Fibroblast of skin of abdomen (primary cell): ENCODE measurements around the gene CIBAR2.

Experiments used
- DNase-seq: peaks from one replicate; pipeline ENCODE4 v3.0.0-alpha.2; 2013

The CIBAR2 gene

GRCh38 chr16:85144026-85144915 is 32.0 kb upstream of the CIBAR2 start:
- DNase-seq, result no peak

DNA sequence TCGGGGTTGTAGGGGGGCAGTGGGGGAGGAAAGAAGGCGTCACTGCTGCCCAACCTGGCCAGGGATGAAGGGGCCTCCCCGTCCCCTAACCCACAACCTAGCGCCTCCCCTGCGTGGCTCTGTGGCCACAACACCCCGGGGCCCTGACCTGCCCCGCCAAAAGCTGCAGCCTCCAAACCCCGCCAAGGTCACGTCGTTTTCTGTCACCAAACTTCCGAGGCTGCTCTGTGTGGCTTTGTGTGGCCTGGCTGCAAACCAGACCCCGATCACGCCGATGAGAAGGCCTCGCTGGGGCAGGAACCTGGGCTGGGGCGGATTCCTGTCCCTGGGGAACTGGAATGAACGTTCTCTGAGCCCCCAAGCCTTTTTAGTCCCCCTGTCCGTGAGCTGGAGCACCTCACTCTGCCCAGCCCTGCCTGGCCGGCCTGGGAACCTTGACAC is 30.5 kb upstream of the CIBAR2 start:
- DNase-seq, result no peak

- DNase-seq, result no peak
These were observed 29.8 kb upstream of the CIBAR2 start for GRCh38 chr16:85142129-85142513.

DNA sequence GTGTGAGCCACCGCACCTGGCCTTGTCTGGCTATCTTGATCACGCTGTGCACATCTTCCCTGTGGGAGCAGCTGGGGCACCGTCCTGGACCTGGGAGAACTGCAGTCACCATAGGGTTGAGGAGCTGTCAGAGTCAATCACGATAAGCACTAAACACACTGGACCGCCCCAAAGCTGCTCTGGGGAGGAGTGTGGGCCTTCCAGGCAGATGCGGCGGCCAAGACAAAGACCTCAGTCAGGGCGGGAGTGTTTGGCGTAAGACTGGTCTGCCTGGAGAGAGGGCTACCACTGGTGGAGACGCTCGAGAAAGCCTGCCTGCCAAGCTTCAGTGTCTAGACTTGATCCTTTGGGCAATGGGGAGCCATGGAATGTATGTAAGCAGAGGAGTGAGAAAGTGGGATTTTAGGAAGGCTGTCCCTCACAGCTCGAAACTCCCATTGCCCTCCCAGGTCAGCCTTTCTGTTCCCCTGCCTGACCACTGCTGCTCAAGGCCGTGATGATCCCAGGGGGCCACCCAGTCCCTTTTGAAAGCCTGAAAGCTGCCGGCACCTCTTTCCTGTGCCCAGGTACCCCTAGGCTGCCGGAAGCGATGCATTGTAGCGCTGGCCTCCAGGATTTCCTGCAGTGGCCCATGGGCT is 29.3 kb upstream of the CIBAR2 start:
- no peak for DNase-seq

- DNase-seq, result no peak
These were observed 28.3 kb upstream of the CIBAR2 start for GRCh38 chr16:85140455-85141012.

DNA sequence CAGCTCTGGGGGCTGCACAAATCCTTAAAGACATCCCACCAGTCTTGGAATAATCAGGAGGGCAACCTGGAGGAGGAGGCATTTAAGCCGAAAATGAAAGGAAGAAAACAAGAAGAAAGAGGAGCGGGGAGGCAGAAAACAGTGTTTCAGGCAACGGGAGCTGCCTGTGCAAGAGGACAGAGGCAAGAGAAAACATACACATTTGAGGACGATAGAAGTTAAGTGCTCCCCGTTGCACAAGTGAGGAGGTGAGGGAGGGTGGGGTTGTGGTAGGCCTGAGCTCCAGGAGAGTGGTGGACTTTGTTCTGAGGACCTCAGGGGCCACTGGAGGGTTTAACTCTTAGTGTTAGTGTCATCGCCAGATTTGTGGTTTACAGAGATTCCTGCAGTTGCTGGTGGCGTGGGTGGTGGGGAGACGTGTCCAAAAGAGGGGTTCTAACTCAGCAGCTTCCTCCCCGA is 27.6 kb upstream of the CIBAR2 start:
- DNase-seq, result no peak

- DNase-seq, result no peak
These were observed 26.8 kb upstream of the CIBAR2 start for GRCh38 chr16:85138825-85139627.

- DNase-seq, result no peak
These were observed 26.0 kb upstream of the CIBAR2 start for GRCh38 chr16:85138073-85138824.

DNA sequence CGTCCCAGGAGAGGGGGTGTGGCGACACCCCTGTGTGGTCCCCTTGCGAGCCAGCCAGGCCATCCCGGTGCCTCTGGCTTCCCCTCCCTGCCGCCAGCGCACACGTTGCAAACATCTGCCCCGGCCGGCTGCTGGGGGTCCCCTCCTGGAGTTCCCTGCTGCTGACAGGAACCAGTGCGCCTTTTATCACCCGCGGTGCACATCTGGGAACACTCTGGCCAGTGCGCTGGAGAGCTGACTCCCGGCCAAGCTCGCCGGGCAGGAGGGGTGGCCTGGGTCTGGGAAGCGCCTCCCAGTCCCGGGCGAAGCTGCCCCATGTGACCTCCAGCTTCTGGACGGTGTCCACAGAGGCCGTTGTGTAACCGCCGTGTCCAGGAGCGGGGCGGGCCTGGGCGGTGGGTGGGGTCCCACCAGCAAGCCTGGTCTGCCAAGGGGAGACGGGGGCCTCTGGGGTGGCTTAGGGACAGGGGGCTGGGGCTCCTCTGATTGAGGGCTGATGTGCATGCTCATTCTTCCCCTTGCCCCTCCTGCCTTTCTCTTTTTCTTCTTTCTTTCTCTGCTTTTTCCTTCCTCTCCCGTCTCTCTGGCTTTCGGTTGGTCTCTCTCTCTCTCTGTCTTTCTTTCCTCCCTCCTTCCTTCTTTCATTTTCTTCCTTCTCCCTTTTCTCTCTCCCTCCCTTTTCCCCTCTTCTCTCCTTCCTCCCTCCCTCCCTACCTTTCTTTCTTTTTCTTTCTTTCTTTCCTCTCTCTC is 25.2 kb upstream of the CIBAR2 start:
- peak; percentile 78 for DNase-seq

DNA sequence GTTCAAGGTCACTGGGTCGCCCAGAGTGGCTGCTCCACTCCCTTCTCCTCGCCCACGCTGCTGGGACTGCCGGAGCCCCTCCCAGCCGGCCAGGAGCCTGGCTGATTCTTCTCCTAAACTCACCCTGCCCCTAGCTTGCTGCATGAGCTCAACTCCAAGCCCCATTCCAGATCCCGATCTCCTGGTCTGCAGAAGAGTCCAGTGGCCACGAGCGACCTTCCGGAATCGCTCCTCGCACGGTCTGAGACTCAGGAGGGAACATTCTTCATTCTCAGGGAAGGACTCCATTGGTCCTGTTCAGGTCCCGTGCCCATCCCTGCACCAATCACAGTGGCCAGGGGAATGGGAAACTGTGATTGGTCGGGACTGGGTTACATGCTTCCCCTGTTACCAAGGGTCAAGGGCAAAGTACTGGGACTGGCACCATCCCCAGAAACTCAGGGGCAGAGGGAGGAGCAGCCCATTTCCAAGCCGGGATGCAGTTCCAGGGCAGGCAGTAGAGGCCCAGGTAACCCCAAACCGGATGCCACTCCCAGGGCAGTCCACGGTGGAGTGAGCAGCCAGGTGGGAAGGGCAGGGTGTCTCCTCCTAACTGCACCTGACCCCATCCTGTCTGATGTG is 24.5 kb upstream of the CIBAR2 start:
- no peak for DNase-seq

DNA sequence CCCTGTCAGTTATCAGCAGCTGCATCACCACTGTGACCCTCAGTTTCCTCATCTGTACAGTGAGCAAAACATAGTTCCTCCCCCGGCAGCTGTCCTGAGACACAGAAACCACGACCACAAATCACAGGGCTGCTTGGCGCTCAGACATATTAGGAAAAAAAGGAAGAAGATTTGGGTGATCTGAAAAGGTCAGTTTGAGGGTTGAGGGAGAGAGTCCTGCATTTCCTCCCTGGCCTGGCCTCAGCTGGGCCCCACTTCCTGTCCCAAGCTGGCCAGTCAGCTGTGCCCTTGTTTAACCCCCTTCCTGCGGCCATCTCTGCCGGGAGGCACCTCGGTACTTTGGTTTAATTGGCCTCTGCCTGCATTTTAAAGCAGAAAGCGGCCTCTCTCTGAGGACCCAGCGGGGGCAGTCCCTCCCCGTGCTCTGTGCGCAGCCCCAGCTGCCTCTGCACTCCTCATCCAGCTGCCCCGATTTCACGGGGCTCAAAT is 24.0 kb upstream of the CIBAR2 start:
- no peak for DNase-seq

- no peak for DNase-seq
These were observed 22.5 kb upstream of the CIBAR2 start for GRCh38 chr16:85134789-85135142.

DNA sequence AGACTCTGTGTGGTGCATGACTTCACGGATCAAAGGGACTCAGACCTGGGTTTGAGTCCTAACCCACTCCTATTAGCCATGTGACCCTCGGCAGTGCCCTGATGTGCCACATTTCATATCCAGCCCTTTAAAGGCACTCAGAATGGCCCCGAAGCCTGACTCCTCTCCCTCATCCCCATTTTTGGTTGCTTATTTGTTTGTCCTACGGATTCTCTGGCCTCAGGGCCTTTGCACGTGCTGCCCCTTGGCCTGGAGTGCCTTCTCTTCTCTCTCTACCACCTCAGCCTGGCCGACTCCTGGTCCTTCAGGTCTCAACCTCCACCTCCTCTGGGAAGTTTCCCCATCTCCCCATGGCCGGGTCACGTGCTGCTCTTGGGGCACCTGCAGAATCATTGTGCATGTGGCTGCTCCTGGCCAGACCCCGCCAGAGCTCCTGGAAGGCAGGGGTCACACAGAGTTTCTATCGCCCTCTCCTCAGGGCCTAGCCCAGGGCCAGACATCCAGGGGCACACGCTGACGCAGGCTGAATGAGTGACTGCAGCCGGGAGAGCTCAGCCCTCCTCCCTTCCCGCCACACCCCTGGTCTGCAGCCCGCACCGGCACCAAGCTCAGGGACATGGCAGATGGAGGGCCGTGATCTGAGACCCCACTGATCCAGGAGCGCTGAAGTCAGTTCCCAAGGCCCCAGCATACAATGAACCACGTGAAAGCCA is 22.0 kb upstream of the CIBAR2 start:
- no peak for DNase-seq

DNA sequence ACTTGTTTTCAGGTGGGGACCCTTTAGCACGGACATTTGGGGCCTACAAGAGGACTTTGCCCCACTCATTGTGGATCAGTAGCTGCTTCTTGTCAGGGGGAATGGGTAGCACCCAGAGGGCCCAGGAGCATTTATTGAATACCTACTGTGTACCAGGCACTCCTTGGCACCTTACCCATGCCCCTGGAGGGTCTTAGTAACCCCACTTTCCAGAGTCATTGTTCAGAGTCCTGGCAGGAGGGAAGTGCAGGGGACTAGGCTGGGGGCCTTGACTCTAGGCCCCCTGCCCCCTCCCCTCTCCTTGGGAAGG is 21.0 kb upstream of the CIBAR2 start:
- DNase-seq, result no peak

DNA sequence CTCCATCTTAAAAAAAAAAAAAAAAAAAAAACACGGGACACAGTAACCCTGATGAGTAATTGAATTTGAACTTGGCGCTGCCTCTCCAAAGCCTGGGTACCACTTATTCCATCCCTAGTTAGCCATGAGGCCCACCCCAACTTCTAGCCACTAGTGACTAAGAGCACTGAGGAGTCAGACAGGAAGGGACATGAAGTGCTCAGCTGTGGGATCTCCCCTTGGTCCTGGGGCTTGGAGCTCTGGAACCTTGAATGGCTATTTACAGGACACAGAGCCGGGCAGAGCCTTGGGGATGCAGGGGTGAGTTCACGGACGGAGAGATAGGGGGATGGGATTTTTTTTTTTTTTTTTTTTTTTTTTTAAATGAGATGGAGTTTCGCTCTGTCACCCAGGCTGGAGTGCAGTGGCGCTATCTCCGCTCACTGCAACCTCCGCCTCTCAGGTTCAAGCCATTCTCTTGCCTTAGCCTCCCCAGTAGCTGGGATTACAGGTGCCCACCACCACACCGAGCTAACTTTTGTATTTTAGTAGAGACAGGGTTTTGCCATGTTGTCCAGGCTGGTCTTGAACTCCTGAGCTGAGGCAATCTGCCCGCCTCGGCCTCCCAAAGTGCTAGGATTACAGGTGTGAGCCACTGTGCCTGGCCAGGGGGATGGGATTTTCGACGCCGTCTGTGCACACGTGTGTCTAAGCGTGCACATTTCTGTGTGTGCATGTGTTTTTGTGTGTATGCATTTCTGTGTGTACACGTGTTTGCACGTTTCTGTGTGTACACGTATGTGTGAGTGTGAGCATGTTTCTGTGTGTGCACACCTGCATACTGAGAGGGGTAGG is 20.4 kb upstream of the CIBAR2 start:
- no peak for DNase-seq

DNA sequence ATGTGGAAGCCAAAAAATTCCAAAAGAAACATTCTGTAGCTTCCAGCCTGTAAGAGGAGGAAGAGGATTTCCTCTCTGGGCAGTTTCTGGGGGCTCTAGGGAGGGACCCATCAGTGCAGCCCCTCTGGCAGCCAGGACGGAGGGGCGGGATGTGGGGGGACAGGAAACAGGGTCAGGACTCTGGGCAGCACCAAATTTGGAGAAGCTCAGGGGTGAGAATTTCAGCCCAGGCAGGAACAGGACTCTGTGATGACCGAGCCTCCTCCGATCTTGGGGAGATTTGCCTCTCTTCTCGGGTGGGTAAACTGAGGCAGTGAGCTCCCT is 18.4 kb upstream of the CIBAR2 start:
- DNase-seq, result no peak

GRCh38 chr16:85129876-85130704 is 17.8 kb upstream of the CIBAR2 start:
- DNase-seq, result peak; percentile 58

GRCh38 chr16:85128079-85128837 is 16.0 kb upstream of the CIBAR2 start:
- DNase-seq, result no peak
